HG02763 (cell line): ENCODE data around the gene CD3E.

Experiments used
- ATAC-seq: cut with Tn5 transposase; IDR thresholded peaks from one replicate; pipeline ENCODE4 v1.9.1; 2021; ENCODE audit warnings: mild to moderate bottlenecking, moderate library complexity; ENCODE audit not compliant: unreplicated experiment

Gene CD3E

GRCh38 chr11:118304568-118305248 lies at the start of gene CD3E:
Gene CD3E (plus strand): TSS chr11:118304730. CDS start chr11:118304953, 223 bp downstream.
- ATAC-seq, result no peak

- no peak for ATAC-seq
Observed at GRCh38 chr11:118258410-118258809, 46.1 kb upstream of the CD3E start.

- no peak for ATAC-seq
Observed at GRCh38 chr11:118259138-118259537, 45.4 kb upstream of the CD3E start.

GRCh38 chr11:118260353-118260752 lies 44.2 kb upstream of the CD3E start:
- no peak for ATAC-seq

- ATAC-seq, result no peak
Observed at GRCh38 chr11:118263112-118263511, 41.4 kb upstream of the CD3E start.

- ATAC-seq, result no peak
Observed at GRCh38 chr11:118263695-118264568, 40.6 kb upstream of the CD3E start, which contains the start of gene MPZL2. Gene MPZL2 (minus strand): TSS chr11:118264297. CDS start chr11:118264153, 144 bp downstream.

GRCh38 chr11:118264569-118265465 lies 39.7 kb upstream of the CD3E start:
- ATAC-seq, result no peak

GRCh38 chr11:118265954-118266353 lies 38.6 kb upstream of the CD3E start:
- no peak for ATAC-seq

- ATAC-seq, result no peak
Observed at GRCh38 chr11:118267486-118267885, 37.0 kb upstream of the CD3E start.

- ATAC-seq, result no peak
Observed at GRCh38 chr11:118272001-118272400, 32.5 kb upstream of the CD3E start.

GRCh38 chr11:118274186-118274585 lies 30.3 kb upstream of the CD3E start:
- ATAC-seq, result no peak

- ATAC-seq, result no peak
Observed at GRCh38 chr11:118275176-118275575, 29.4 kb upstream of the CD3E start.

GRCh38 chr11:118276422-118276821 lies 28.1 kb upstream of the CD3E start:
- no peak for ATAC-seq

GRCh38 chr11:118277312-118277711 lies 27.2 kb upstream of the CD3E start:
- no peak for ATAC-seq

GRCh38 chr11:118281284-118281683 lies 23.2 kb upstream of the CD3E start:
- ATAC-seq, result no peak

GRCh38 chr11:118282606-118283005 lies 21.9 kb upstream of the CD3E start:
- ATAC-seq, result no peak

- ATAC-seq, result no peak
Observed at GRCh38 chr11:118283037-118283636, 21.4 kb upstream of the CD3E start.

- no peak for ATAC-seq
Observed at GRCh38 chr11:118283756-118284350, 20.7 kb upstream of the CD3E start.

GRCh38 chr11:118286545-118286944 lies 18.0 kb upstream of the CD3E start:
- no peak for ATAC-seq

- ATAC-seq, result no peak
Observed at GRCh38 chr11:118287006-118287405, 17.5 kb upstream of the CD3E start.
